Inflammatory macrophage treated with lipopolysaccharide for 4 hours (primary cell): ENCODE data around the gene TMEM95.
A peak's percentile ranks its signal among the peaks of the same experiment; 100 is the strongest.
"Not testable (repeated sequence)": the region's sequence is repeated elsewhere in the genome, so short reads cannot be mapped to it uniquely, and the experiment has no call there.

Source experiments
- DNase-seq: peaks from one replicate; pipeline ENCODE4 v3.0.0-alpha.2; 2020

Gene TMEM95

GRCh38 chr17:7323731-7324437, 31.1 kb upstream of the TMEM95 start:
- DNase-seq: peak; percentile 34

- no peak for DNase-seq
Measured at GRCh38 chr17:7324438-7324779, 30.5 kb upstream of the TMEM95 start.

GRCh38 chr17:7325031-7325528, 29.9 kb upstream of the TMEM95 start:
- DNase-seq: no peak

- DNase-seq: no peak
Measured at GRCh38 chr17:7326186-7326585, 28.8 kb upstream of the TMEM95 start.

- no peak for DNase-seq
Measured at GRCh38 chr17:7327056-7327455, 27.9 kb upstream of the TMEM95 start.

GRCh38 chr17:7327501-7327900, 27.5 kb upstream of the TMEM95 start:
- no peak for DNase-seq

GRCh38 chr17:7328009-7328408, 26.9 kb upstream of the TMEM95 start:
- no peak for DNase-seq

GRCh38 chr17:7328840-7329373, 26.0 kb upstream of the TMEM95 start, which contains the start of gene NEURL4:
Gene NEURL4 (minus strand): TSS chr17:7329335. CDS start chr17:7329312, 23 bp downstream.
- peak; percentile 21 for DNase-seq

GRCh38 chr17:7329374-7329996, 25.5 kb upstream of the TMEM95 start:
- peak; percentile 100 for DNase-seq

- peak; percentile 80 for DNase-seq
Measured at GRCh38 chr17:7329997-7330637, 24.8 kb upstream of the TMEM95 start.

- no peak for DNase-seq
Measured at GRCh38 chr17:7330638-7331015, 24.3 kb upstream of the TMEM95 start.

GRCh38 chr17:7332111-7332510, 22.8 kb upstream of the TMEM95 start:
- DNase-seq: no peak

- not testable (repeated sequence) for DNase-seq
Measured at GRCh38 chr17:7332600-7333069, 22.3 kb upstream of the TMEM95 start.

- no peak for DNase-seq
Measured at GRCh38 chr17:7334938-7335538, 19.9 kb upstream of the TMEM95 start.

- DNase-seq: not testable (repeated sequence)
Measured at GRCh38 chr17:7335765-7336164, 19.2 kb upstream of the TMEM95 start.

- DNase-seq: peak; percentile 22
Measured at GRCh38 chr17:7336240-7337175, 18.4 kb upstream of the TMEM95 start, which contains the start of gene ACAP1. Gene ACAP1 (plus strand): TSS chr17:7336529. CDS start chr17:7336735, 206 bp downstream.

GRCh38 chr17:7337600-7337999, 17.4 kb upstream of the TMEM95 start:
- not testable (repeated sequence) for DNase-seq

- DNase-seq: peak; percentile 62
Measured at GRCh38 chr17:7340179-7340578, 14.8 kb upstream of the TMEM95 start.

GRCh38 chr17:7341842-7342241, 13.1 kb upstream of the TMEM95 start:
- no peak for DNase-seq

GRCh38 chr17:7343250-7343649, 11.7 kb upstream of the TMEM95 start:
- DNase-seq: no peak

GRCh38 chr17:7346761-7347614, 8.0 kb upstream of the TMEM95 start:
- no peak for DNase-seq
